GM21717 (cell line): ENCODE measurements around the gene RNF10.
"Not testable (repeated sequence)": the region's sequence is repeated elsewhere in the genome, so short reads cannot be mapped to it uniquely, and the experiment has no call there.

ENCODE experiments used
- ATAC-seq: cut with Tn5 transposase; IDR thresholded peaks from one replicate; pipeline ENCODE4 v1.9.1; 2021; ENCODE audit warnings: mild to moderate bottlenecking, moderate library complexity; ENCODE audit not compliant: unreplicated experiment

Gene RNF10

GRCh38 chr12:120610560-120610959 is 76.4 kb downstream of the RNF10 start:
- no peak for ATAC-seq

GRCh38 chr12:120611534-120611933 is 77.4 kb downstream of the RNF10 start:
- not testable (repeated sequence) for ATAC-seq

- ATAC-seq: no peak
Observed at GRCh38 chr12:120614848-120615247, 80.7 kb downstream of the RNF10 start.

- ATAC-seq: not testable (repeated sequence)
Observed at GRCh38 chr12:120617193-120617592, 83.0 kb downstream of the RNF10 start.

GRCh38 chr12:120617767-120618166 is 83.6 kb downstream of the RNF10 start:
- not testable (repeated sequence) for ATAC-seq

GRCh38 chr12:120618954-120619615 is 84.9 kb downstream of the RNF10 start:
- no peak for ATAC-seq

GRCh38 chr12:120620624-120621023 is 86.5 kb downstream of the RNF10 start:
- no peak for ATAC-seq

- ATAC-seq: no peak
Observed at GRCh38 chr12:120625557-120626419, 91.6 kb downstream of the RNF10 start.
